Measurements from ENCODE around the gene ITPKC. TPM values are rescaled to one million over a fixed set of nuclear protein-coding genes. Genes with fewer than 3 reads are reported as not detected.
A peak's percentile ranks its signal among the peaks of the same experiment; 100 is the strongest.
"Not testable (repeated sequence)": the region's sequence is repeated elsewhere in the genome, so short reads cannot be mapped to it uniquely, and the experiment has no call there.

ITPKC gene
- polyA plus RNA-seq, 6 donors from 2014 or later = 4.5 to 13.6 (median 6.0) TPM; not detected in 1

DNA sequence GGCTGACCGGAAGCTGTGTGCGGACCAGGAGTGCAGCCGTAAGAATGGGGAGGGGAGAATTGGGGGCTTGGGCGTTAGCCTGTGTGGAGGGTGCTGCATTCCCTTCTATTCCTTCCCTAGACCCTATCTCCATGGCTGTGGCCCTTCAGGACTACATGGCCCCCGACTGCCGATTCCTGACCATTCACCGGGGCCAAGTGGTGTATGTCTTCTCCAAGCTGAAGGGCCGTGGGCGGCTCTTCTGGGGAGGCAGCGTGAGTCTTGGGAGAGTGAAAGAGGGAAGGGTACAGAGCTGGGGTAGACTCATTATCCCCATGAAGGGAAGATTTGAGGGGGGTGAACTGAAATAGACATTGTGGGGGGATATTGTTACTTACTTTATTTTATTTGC is 58.7 kb downstream of the ITPKC start:
- H3K9me3 Mint-ChIP-seq = peaks cover 0 to 9% (median 3%) of the 10 kb centered on the region in 7 donors
- peaks cover 53 to 78% (median 59%) of the 10 kb centered on the region in 3 donors for H3K4me1 Mint-ChIP-seq
- H3K4me3 Mint-ChIP-seq = peak overlapping the region in 5 of 8 donors; percentile 35 to 74 (median 57)
- H3K36me3 Mint-ChIP-seq = peaks cover 6 to 14% of the 10 kb centered on the region in 2 donors
- peak overlapping the region in 5 of 6 donors; percentile 53 to 97 (median 82) for H3K27ac Mint-ChIP-seq
- ATAC-seq (ENCODE audit: low read depth in 2 of 2) = no peak
- H3K27me3 Mint-ChIP-seq = no peaks in the 10 kb centered on the region
- DNase-seq = no peak

- ATAC-seq (ENCODE audit: low read depth in 2 of 2) (no peak), DNase-seq (no peak)
- H3K27me3 Mint-ChIP-seq = no peaks in the 10 kb centered on the region
- H3K36me3 Mint-ChIP-seq = peaks cover 2 to 21% of the 10 kb centered on the region in 2 donors
- peak overlapping the region in 7 of 8 donors; percentile 5 to 99 (median 98) for H3K4me3 Mint-ChIP-seq
- H3K4me1 Mint-ChIP-seq = peaks cover 54 to 73% (median 63%) of the 10 kb centered on the region in 3 donors
- peaks cover 0 to 4% (median 3%) of the 10 kb centered on the region in 7 donors for H3K9me3 Mint-ChIP-seq
- peak overlapping the region in 5 of 6 donors; percentile 97 to 100 (median 100) for H3K27ac Mint-ChIP-seq
Observed at GRCh38 chr19:40776364-40776763, 59.5 kb downstream of the ITPKC start.

- Mint-ChIP-seq H3K36me3 (peaks cover 5 to 23% of the 10 kb centered on the region in 2 donors), H3K27ac (peak overlapping the region; percentile 97 to 100 (median 100)), H3K4me1 (peaks cover 55 to 73% (median 65%) of the 10 kb centered on the region in 3 donors), H3K4me3 (peak overlapping the region; percentile 88 to 99 (median 98)), H3K9me3 (peaks cover 0 to under 1% (median 0%) of the 10 kb centered on the region in 7 donors), H3K27me3 (no peaks in the 10 kb centered on the region)
- DNase-seq (peak; percentile 93), ATAC-seq (ENCODE audit: low read depth in 2 of 2) (peak; percentile 64 to 67)
Observed at GRCh38 chr19:40776932-40777644, 60.2 kb downstream of the ITPKC start.

DNA sequence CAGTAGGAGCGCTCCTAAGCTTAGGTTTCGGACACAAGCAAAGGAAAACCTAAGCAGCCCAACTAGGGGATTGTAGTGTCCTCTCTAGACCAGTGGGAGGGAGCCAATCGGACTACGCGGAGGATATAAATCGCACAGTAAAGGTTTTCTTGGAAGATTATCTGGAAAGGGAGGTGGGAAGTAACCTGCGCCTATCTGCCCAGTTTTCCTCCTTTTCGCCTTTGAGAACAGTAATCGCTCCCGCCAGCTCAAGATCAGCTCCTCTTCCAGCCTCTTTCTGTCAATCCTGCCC is 60.7 kb downstream of the ITPKC start:
- H3K36me3 Mint-ChIP-seq = peaks cover 7 to 25% of the 10 kb centered on the region in 2 donors
- H3K4me1 Mint-ChIP-seq = peaks cover 58 to 74% (median 69%) of the 10 kb centered on the region in 3 donors
- H3K27ac Mint-ChIP-seq = peak overlapping the region; percentile 97 to 100 (median 100)
- no peak for DNase-seq
- ATAC-seq (ENCODE audit: low read depth in 2 of 2) = no peak
- no peaks in the 10 kb centered on the region for H3K27me3 Mint-ChIP-seq
- H3K4me3 Mint-ChIP-seq = peak overlapping the region; percentile 88 to 99 (median 98)
- H3K9me3 Mint-ChIP-seq = no peaks in the 10 kb centered on the region

DNA sequence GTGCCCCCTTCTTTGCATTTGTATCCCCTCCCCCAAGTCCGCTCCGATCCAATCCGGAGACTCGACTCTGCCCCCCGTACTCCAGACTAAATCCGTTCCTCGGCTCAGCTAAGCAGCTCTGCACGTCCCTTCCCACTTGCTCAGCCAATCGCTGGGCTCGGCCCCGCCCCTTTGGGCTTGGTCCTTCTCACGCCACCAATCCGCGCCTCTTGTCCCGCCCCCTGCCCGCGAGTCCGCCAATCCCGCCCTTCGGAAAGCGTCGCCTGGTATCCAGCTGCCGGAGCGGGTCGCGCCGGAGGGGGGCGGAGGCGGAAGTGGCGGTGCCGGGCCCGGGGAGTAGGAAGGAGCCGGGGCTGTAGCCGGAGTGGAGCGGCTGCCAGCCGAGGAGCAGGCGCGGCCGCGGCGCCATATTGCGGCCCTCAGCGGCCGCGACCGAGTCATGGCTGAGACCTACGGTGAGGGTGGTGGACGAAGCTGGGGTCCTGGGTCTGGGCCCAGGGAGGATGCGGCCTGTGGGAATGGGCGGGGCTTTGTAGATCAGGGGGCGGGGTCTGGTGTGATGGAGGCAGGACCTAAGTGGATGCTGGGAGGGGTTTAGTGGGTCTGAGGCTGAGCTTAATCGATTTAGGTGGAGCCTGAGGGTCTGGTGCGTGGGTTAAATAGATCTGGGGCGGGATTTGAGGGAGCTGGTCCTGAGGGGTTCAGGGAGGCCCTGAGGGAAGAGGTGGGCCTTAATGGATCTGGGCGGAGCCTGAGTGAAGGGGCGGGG is 61.2 kb downstream of the ITPKC start, which contains the start of gene RAB4B:
RAB4B (plus strand) TSS at position 311 of the 769 bp plus-strand sequence; CDS start at position 440, 129 bp downstream.
- Mint-ChIP-seq H3K27me3 (no peaks in the 10 kb centered on the region), H3K9me3 (no peaks in the 10 kb centered on the region), H3K4me3 (peak within 1 kb of the TSS; percentile 88 to 99 (median 98)), H3K27ac (peak within 1 kb of the TSS; percentile 97 to 100 (median 100)), H3K4me1 (peaks cover 58 to 73% (median 70%) of the 10 kb centered on the region in 3 donors), H3K36me3 (peaks cover 7 to 28% of the 10 kb centered on the region in 2 donors)
- DNase-seq (peak; percentile 100), ATAC-seq (ENCODE audit: low read depth in 2 of 2) (peak; percentile 72)

GRCh38 chr19:40778706-40779284 is 61.9 kb downstream of the ITPKC start:
- Mint-ChIP-seq H3K36me3 (peaks cover 7 to 34% of the 10 kb centered on the region in 2 donors), H3K9me3 (no peaks in the 10 kb centered on the region), H3K27ac (peak overlapping the region; percentile 97 to 100 (median 100)), H3K27me3 (no peaks in the 10 kb centered on the region), H3K4me1 (peaks cover 62 to 68% (median 67%) of the 10 kb centered on the region in 3 donors), H3K4me3 (peak overlapping the region; percentile 88 to 99 (median 98))
- no peak for DNase-seq
- no peak for ATAC-seq (ENCODE audit: low read depth in 2 of 2)

GRCh38 chr19:40780582-40780981 is 63.7 kb downstream of the ITPKC start:
- Mint-ChIP-seq H3K4me1 (peaks cover 50 to 53% (median 53%) of the 10 kb centered on the region in 3 donors), H3K27me3 (no peaks in the 10 kb centered on the region), H3K4me3 (peak overlapping the region in 5 of 8 donors; percentile 39 to 85 (median 70)), H3K36me3 (peaks cover 7 to 34% of the 10 kb centered on the region in 2 donors), H3K9me3 (no peaks in the 10 kb centered on the region), H3K27ac (peak overlapping the region in 3 of 6 donors; percentile 58 to 91 (median 88))
- DNase-seq (no peak), ATAC-seq (ENCODE audit: low read depth in 2 of 2) (no peak)

GRCh38 chr19:40781140-40781539 is 64.2 kb downstream of the ITPKC start:
- H3K27ac Mint-ChIP-seq = peak overlapping the region in 3 of 6 donors; percentile 2 to 88 (median 82)
- H3K4me1 Mint-ChIP-seq = peaks cover 44 to 51% (median 50%) of the 10 kb centered on the region in 3 donors
- H3K4me3 Mint-ChIP-seq = peak overlapping the region in 1 of 8 donors; percentile 47
- no peak for DNase-seq
- H3K9me3 Mint-ChIP-seq = no peaks in the 10 kb centered on the region
- no peaks in the 10 kb centered on the region for H3K27me3 Mint-ChIP-seq
- no peak for ATAC-seq (ENCODE audit: low read depth in 2 of 2)
- H3K36me3 Mint-ChIP-seq = peaks cover 7 to 37% of the 10 kb centered on the region in 2 donors

DNA sequence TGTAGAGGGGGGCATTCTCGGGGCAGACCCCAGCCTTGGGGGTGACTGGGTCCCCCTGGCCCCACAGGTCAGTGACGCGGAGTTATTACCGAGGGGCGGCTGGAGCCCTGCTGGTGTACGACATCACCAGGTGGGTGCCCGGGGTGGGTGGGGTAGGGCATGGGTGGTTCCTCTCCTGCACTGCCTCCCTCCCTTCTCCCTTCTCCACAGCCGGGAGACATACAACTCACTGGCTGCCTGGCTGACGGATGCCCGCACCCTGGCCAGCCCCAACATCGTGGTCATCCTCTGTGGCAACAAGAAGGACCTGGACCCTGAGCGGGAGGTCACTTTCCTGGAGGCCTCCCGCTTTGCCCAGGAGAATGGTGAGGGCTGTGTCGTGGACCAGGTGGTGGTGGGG is 66.8 kb downstream of the ITPKC start:
- Mint-ChIP-seq H3K27ac (peak overlapping the region in 1 of 6 donors; percentile 74), H3K4me1 (peaks cover 39 to 49% (median 43%) of the 10 kb centered on the region in 3 donors), H3K4me3 (no peak overlapping the region), H3K9me3 (no peaks in the 10 kb centered on the region), H3K36me3 (peaks cover 7 to 52% of the 10 kb centered on the region in 2 donors), H3K27me3 (no peaks in the 10 kb centered on the region)
- DNase-seq (no peak), ATAC-seq (ENCODE audit: low read depth in 2 of 2) (no peak)

DNA sequence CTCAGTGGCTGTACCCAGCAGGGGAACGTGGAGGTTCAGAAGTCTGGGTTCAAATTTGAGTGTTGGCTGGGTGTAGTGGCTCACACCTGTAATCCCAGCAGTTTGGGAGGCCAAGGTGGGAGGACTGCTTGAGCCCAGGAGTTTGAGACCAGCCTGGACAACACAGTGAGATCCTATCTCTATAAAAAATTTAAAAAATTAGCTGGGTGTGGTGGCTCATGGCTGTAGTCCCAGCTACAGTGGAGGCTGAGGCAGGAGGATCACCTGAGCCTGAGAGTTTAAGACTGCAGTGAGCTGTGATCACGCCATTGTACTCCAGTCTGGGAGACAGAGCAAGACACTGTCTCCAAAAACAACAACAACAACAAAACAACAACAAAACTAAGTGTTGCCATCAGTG is 67.2 kb downstream of the ITPKC start:
- not testable (repeated sequence) for H3K27me3 Mint-ChIP-seq; DNase-seq; ATAC-seq (ENCODE audit: low read depth in 2 of 2); H3K4me3 Mint-ChIP-seq; H3K9me3 Mint-ChIP-seq
- H3K27ac Mint-ChIP-seq = peak overlapping the region in 1 of 6 donors; percentile 74
- peaks cover 7 to 52% of the 10 kb centered on the region in 2 donors for H3K36me3 Mint-ChIP-seq
- H3K4me1 Mint-ChIP-seq = peaks cover 36 to 44% (median 39%) of the 10 kb centered on the region in 3 donors

GRCh38 chr19:40785526-40785925 is 68.6 kb downstream of the ITPKC start:
- Mint-ChIP-seq H3K4me3 (no peak overlapping the region), H3K27me3 (no peaks in the 10 kb centered on the region), H3K9me3 (no peaks in the 10 kb centered on the region), H3K4me1 (peaks cover 31 to 45% (median 38%) of the 10 kb centered on the region in 3 donors), H3K36me3 (peaks cover 12 to 56% of the 10 kb centered on the region in 2 donors), H3K27ac (peak overlapping the region in 3 of 6 donors; percentile 54 to 78 (median 77))
- ATAC-seq (ENCODE audit: low read depth in 2 of 2) = no peak
- DNase-seq = no peak

DNA sequence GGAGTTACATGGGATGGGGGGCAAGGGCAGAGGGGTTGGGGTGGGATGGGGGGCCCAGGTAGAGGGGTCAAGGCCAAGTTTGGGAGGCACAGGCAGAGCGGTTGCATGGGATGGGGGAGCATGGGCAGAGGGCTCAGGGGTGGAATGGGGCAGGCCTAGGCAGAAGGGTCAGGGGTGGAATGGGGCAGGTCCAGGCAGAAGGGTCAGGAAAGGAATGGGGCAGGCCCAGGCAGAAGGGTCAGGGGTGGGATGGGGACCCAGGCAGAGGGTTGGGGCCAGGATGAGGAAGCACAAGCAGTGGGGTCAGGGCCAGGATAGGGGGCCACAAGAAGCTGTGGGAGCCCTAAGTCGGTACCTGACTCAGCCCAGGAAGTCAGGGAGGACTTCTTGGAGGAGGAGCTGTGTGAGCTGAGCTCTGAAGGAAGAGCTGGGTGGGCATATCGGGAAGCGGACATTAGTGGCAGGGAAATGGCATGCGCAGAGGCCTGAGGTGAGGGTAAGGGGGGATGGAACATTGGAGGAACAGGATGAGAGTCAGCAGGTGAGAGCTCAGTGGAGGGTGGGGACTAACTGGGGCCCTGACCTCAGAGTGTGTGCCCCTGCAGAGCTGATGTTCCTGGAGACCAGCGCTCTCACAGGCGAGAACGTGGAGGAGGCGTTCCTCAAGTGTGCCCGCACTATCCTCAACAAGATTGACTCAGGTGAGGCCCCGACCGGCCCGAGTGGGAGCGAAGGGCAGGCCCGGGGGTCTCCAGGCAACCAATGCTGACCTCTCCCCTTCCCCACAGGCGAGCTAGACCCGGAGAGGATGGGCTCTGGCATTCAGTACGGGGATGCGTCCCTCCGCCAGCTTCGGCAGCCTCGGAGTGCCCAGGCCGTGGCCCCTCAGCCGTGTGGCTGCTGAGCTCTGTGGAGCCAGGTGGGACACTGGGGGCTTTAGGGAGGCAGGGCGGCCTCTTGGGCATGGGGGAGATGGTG is 69.4 kb downstream of the ITPKC start:
- DNase-seq = no peak
- no peak for ATAC-seq (ENCODE audit: low read depth in 2 of 2)
- Mint-ChIP-seq H3K4me1 (peaks cover 33 to 44% (median 33%) of the 10 kb centered on the region in 3 donors), H3K27ac (peak overlapping the region in 4 of 6 donors; percentile 70 to 94 (median 82)), H3K4me3 (no peak overlapping the region), H3K9me3 (no peaks in the 10 kb centered on the region), H3K27me3 (no peaks in the 10 kb centered on the region), H3K36me3 (peaks cover 10 to 47% of the 10 kb centered on the region in 2 donors)

Measured in naive B cell (primary cell).